SHP77 (cell line): ENCODE measurements around the gene ARL6IP5.

Experiments used
- DNase-seq, 2 experiments: peaks; one replicate each; lab custom pipeline; 2025; lab: John Stamatoyannopoulos, UW

Gene ARL6IP5

GRCh38 chr3:69116897-69117296, 32.2 kb downstream of the ARL6IP5 start:
- DNase-seq, result no peak

- DNase-seq, result no peak
These were observed 33.8 kb downstream of the ARL6IP5 start for GRCh38 chr3:69118555-69118954.

- DNase-seq, result no peak
These were observed 34.4 kb downstream of the ARL6IP5 start for GRCh38 chr3:69119138-69119537.

GRCh38 chr3:69119681-69120080, 34.9 kb downstream of the ARL6IP5 start:
- no peak for DNase-seq

- peak; percentile 44 to 69 for DNase-seq
These were observed 36.2 kb downstream of the ARL6IP5 start for GRCh38 chr3:69120879-69121464.

GRCh38 chr3:69121513-69121912, 36.8 kb downstream of the ARL6IP5 start:
- DNase-seq, result no peak

- no peak for DNase-seq
These were observed 37.2 kb downstream of the ARL6IP5 start for GRCh38 chr3:69121950-69122349.

GRCh38 chr3:69122403-69122802, 37.7 kb downstream of the ARL6IP5 start, which contains the start of gene LMOD3:
Gene LMOD3, minus strand, starts transcription at chr3:69122595. Its CDS starts 209 bp downstream, at chr3:69122386.
- DNase-seq, result peak in 1 of 2 experiments; percentile 7

- DNase-seq, result no peak
These were observed 41.5 kb downstream of the ARL6IP5 start for GRCh38 chr3:69126216-69126615.

- DNase-seq, result no peak
These were observed 42.3 kb downstream of the ARL6IP5 start for GRCh38 chr3:69126999-69127398.

- DNase-seq, result no peak
These were observed 43.8 kb downstream of the ARL6IP5 start for GRCh38 chr3:69128509-69128908.

- DNase-seq, result no peak
These were observed 44.8 kb downstream of the ARL6IP5 start for GRCh38 chr3:69129531-69129930.

GRCh38 chr3:69130689-69131088, 46.0 kb downstream of the ARL6IP5 start:
- no peak for DNase-seq

- no peak for DNase-seq
These were observed 52.3 kb downstream of the ARL6IP5 start for GRCh38 chr3:69137005-69137404.

- DNase-seq, result no peak
These were observed 52.7 kb downstream of the ARL6IP5 start for GRCh38 chr3:69137412-69137811.

- DNase-seq, result no peak
These were observed 56.6 kb downstream of the ARL6IP5 start for GRCh38 chr3:69141313-69141712.

GRCh38 chr3:69142090-69142489, 57.4 kb downstream of the ARL6IP5 start:
- DNase-seq, result no peak

- DNase-seq, result no peak
These were observed 58.2 kb downstream of the ARL6IP5 start for GRCh38 chr3:69142797-69143454.

- peak; percentile 20 to 55 for DNase-seq
These were observed 58.9 kb downstream of the ARL6IP5 start for GRCh38 chr3:69143612-69144011.

- peak in 1 of 2 experiments; percentile 35 for DNase-seq
These were observed 60.0 kb downstream of the ARL6IP5 start for GRCh38 chr3:69144631-69145245.

GRCh38 chr3:69145688-69146087, 61.0 kb downstream of the ARL6IP5 start:
- no peak for DNase-seq

- no peak for DNase-seq
These were observed 64.8 kb downstream of the ARL6IP5 start for GRCh38 chr3:69149586-69149985.
